Neural cell (in vitro differentiated cells): ENCODE data around the gene STARD13. TPM values are rescaled to one million over a fixed set of nuclear protein-coding genes. Genes with fewer than 3 reads are reported as not detected.

Experiments used
- H2AFZ ChIP-seq: fragments of 200-600, 300-800 bp; sonication (generic), shearing (Covaris generic); 2 replicates; pipeline ENCODE4 v1.6.0; 2014; ENCODE audit warnings: low read depth, mild to moderate bottlenecking, antibody characterized with exemption, low read length, moderate library complexity
- H3F3A ChIP-seq: fragments of 200-600 bp; shearing (Covaris generic); 2 replicates; pipeline ENCODE4 v1.6.1; 2016; ENCODE audit warnings: mild to moderate bottlenecking, moderate library complexity, mixed read lengths, antibody characterized with exemption, low read length; ENCODE audit not compliant: insufficient read depth, poor library complexity, severe bottlenecking
- H3K27ac ChIP-seq: fragments of 200-600, 300-800 bp; sonication (generic), shearing (Covaris generic); 2 replicates; pipeline ENCODE4 v1.5.1; 2014; ENCODE audit warnings: mild to moderate bottlenecking, low read length, moderate library complexity
- H3K27me3 ChIP-seq: fragments of 300-800, 200-600 bp; sonication (generic), shearing (Covaris generic); 2 replicates; pipeline ENCODE4 v1.6.0; 2014; ENCODE audit warnings: mild to moderate bottlenecking, low read depth, low read length, moderate library complexity; ENCODE audit not compliant: insufficient read depth
- H3K36me3 ChIP-seq: fragments of 300-800, 200-600 bp; sonication (generic), shearing (Covaris generic); 2 replicates; pipeline ENCODE4 v1.5.1; 2014; ENCODE audit warnings: mild to moderate bottlenecking, antibody characterized with exemption, low read length, moderate library complexity; ENCODE audit not compliant: insufficient read depth
- H3K4me2 ChIP-seq: fragments of 300-800, 200-600 bp; sonication (generic), shearing (Covaris generic); 2 replicates; pipeline ENCODE4 v1.6.0; 2014; ENCODE audit warnings: mild to moderate bottlenecking, low read length
- H3K4me3 ChIP-seq: fragments of 300-800, 200-600 bp; sonication (generic), shearing (Covaris generic); 2 replicates; pipeline ENCODE4 v1.5.1; 2014; ENCODE audit warnings: mild to moderate bottlenecking, low read length, moderate library complexity
- H3K79me2 ChIP-seq: fragments of 200-600 bp; shearing (Covaris generic); replicated peaks from 2 replicates; pipeline ENCODE4 v1.6.0; 2014; ENCODE audit warnings: mild to moderate bottlenecking, low read length, moderate library complexity; ENCODE audit not compliant: insufficient read depth
- H3K9ac ChIP-seq: fragments of 300-800, 200-600 bp; sonication (generic), shearing (Covaris generic); 2 replicates; pipeline ENCODE4 v1.6.1; 2016; ENCODE audit warnings: mild to moderate bottlenecking, low read length, mixed read lengths
- H3K9me2 ChIP-seq: fragments of 200-600 bp; shearing (Covaris generic); 2 replicates; pipeline ENCODE4 v1.6.1; 2016; ENCODE audit warnings: mild to moderate bottlenecking, low read length, mixed read lengths; ENCODE audit not compliant: insufficient read depth
- H3K9me3 ChIP-seq: fragments of 200-600, 300-800 bp; sonication (generic), shearing (Covaris generic); 2 replicates; pipeline ENCODE4 v1.6.1; 2016; ENCODE audit warnings: mild to moderate bottlenecking, mixed run types, low read length, moderate library complexity, mixed read lengths
- H4K20me1 ChIP-seq: fragments of 200-600 bp; shearing (Covaris generic); 2 replicates; pipeline ENCODE4 v1.6.1; 2016; ENCODE audit warnings: mild to moderate bottlenecking, mixed run types; ENCODE audit not compliant: insufficient read depth
- CTCF ChIP-seq: fragments of 450-650 bp; IDR thresholded peaks from 2 replicates; pipeline ENCODE4 v1.5.1; 2014; ENCODE audit warnings: antibody characterized with exemption, mild to moderate bottlenecking, moderate library complexity; ENCODE audit not compliant: poor library complexity, severe bottlenecking
- EP300 ChIP-seq: fragments of 450-650 bp; conservative IDR thresholded peaks from 2 replicates; pipeline ENCODE4 v1.6.1; 2014; ENCODE audit warnings: antibody characterized with exemption, mild to moderate bottlenecking, moderate library complexity; ENCODE audit not compliant: poor library complexity, severe bottlenecking
- EZH2 ChIP-seq: fragments of 200-600, 300-800 bp; shearing (Covaris generic), sonication (generic); IDR thresholded peaks from 2 replicates; pipeline ENCODE4 v1.6.1; 2014; ENCODE audit warnings: antibody characterized with exemption, low read length, borderline replicate concordance, mild to moderate bottlenecking; ENCODE audit not compliant: insufficient read depth, poor library complexity, severe bottlenecking
- MXI1 ChIP-seq: fragments of 450-650 bp; conservative IDR thresholded peaks from 2 replicates; pipeline ENCODE4 v1.6.1; 2014; ENCODE audit warnings: antibody characterized with exemption, mild to moderate bottlenecking; ENCODE audit not compliant: poor library complexity, severe bottlenecking
- POLR2AphosphoS5 ChIP-seq: IDR thresholded peaks from 2 replicates; pipeline ENCODE4 v1.6.1; 2012
- RAD21 ChIP-seq: fragments of 450-650 bp; conservative IDR thresholded peaks from 2 replicates; pipeline ENCODE4 v1.6.1; 2014; ENCODE audit warnings: antibody characterized with exemption, mild to moderate bottlenecking, moderate library complexity
- REST ChIP-seq: IDR thresholded peaks from 2 replicates; pipeline ENCODE4 v1.6.1; 2012; ENCODE audit warnings: borderline replicate concordance
- SMC3 ChIP-seq: fragments of 450-650 bp; conservative IDR thresholded peaks from 2 replicates; pipeline ENCODE4 v1.6.1; 2014; ENCODE audit warnings: antibody characterized with exemption, mild to moderate bottlenecking, moderate library complexity; ENCODE audit not compliant: poor library complexity
- TAF1 ChIP-seq: IDR thresholded peaks from 2 replicates; pipeline ENCODE4 v1.6.1; 2012; ENCODE audit warnings: low read depth
- polyA plus RNA-seq: library from polyadenylated mRNA; depleted of rRNA; stranded (reverse); fragments of >200 nt; gene quantifications from 2 replicates; pipeline ENCODE4 v1.2.3, GENCODE V29; 2014

STARD13 gene
- polyA plus RNA-seq, 1 donor from 2014 or later: 0.05 TPM

DNA sequence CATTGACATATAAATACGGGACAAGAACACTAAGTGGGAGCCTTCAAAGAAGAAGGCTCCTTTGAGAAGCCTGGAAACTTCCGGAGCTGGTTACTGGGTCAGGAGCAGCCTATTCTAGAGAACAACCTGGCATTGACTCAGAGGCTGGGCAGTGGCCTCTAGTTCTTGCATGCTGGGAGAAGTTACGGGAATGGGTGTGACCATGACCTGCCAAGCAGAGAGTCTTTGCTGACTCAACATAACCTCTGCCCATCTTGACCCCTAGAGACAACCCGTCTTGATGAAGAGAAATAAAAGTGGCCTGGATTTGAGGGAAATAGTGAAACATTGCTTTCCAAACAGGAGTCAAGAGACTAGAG is 21.0 kb downstream of the STARD13 start:
- Histone ChIP-seq H3K4me2 (no peak overlapping the region), H3K27ac (no peak overlapping the region), H3K36me3 (no peaks in the 10 kb centered on the region), H3K9ac (no peak overlapping the region), H4K20me1 (no peaks in the 10 kb centered on the region), H3K9me2 (no peaks in the 10 kb centered on the region), H3K4me3 (no peak overlapping the region), H3K27me3 (no peaks in the 10 kb centered on the region), H3K9me3 (no peaks in the 10 kb centered on the region), H3F3A (no peaks in the 10 kb centered on the region), H2AFZ (no peak overlapping the region), H3K79me2 (no peaks in the 10 kb centered on the region)
- TF ChIP-seq TAF1: no peak
- no peak for TF ChIP-seq REST
- TF ChIP-seq SMC3: no peak
- TF ChIP-seq RAD21: no peak

DNA sequence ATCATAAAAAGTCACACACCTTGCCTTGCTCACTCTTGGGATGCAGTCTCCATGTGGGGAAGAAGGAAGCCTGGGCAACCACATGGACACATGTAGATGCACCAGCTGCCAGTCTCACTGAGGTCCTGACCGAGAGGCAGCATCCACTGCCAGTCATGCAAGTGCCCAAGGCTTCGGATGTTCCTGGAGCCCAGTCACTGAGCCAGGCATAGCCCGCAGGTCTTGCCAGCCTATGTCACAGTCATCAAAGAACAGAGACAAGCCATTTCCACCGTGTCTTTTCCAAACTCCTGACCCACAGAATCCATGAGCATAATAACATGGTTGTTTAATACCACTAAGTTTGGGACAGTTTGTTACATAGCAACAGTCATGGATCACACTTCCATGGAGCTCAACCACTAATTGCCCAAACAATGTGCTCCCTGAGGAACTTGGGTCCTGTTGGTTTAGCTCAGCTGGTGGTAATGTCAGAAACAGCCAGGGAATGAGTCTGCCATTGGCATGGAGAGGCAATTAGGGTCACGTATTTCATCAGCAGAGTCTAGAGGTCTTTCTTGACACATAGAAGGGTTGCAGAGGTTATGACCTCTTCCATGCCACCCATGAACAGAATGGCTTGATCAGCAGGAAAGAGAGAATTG is 21.5 kb downstream of the STARD13 start:
- H3K27ac ChIP-seq: no peak overlapping the region
- H3K36me3 ChIP-seq: no peaks in the 10 kb centered on the region
- H4K20me1 ChIP-seq: no peaks in the 10 kb centered on the region
- no peak overlapping the region for H3K4me2 ChIP-seq
- H2AFZ ChIP-seq: no peak overlapping the region
- H3K27me3 ChIP-seq: no peaks in the 10 kb centered on the region
- no peaks in the 10 kb centered on the region for H3K9me3 ChIP-seq
- H3K9me2 ChIP-seq: no peaks in the 10 kb centered on the region
- H3K9ac ChIP-seq: no peak overlapping the region
- H3F3A ChIP-seq: no peaks in the 10 kb centered on the region
- TF ChIP-seq REST: no peak
- no peak for TF ChIP-seq CTCF
- no peak for TF ChIP-seq TAF1
- no peak for TF ChIP-seq EZH2
- TF ChIP-seq POLR2AphosphoS5: no peak
- no peak for TF ChIP-seq RAD21
- TF ChIP-seq SMC3: no peak
- no peak for TF ChIP-seq MXI1
- no peak for TF ChIP-seq EP300
- H3K4me3 ChIP-seq: no peak overlapping the region
- H3K79me2 ChIP-seq: no peaks in the 10 kb centered on the region
